Thyroid gland (tissue), 4 donors: ENCODE measurements around the gene ONECUT3.

Experiments used
- POLR2A ChIP-seq, 2 donors: fragments of 450-650 bp; IDR thresholded peaks; one replicate each; pipeline ENCODE4 v1.6.1; 2017; ENCODE audit warnings: antibody characterized with exemption in 2 of 2, mild to moderate bottlenecking in 2 of 2, moderate library complexity in 1 of 2
- TF ChIP-seq, protein P1 (sequence below), 6 experiments: fragments of 200-600 bp in 3 of 6; fragments of 450-650 bp in 3 of 6; sonication (generic) in 3 of 6; IDR thresholded peaks; one replicate each; pipeline ENCODE4 v1.5.1; 2016 to 2019; ENCODE audit warnings: antibody characterized with exemption in 6 of 6, mild to moderate bottlenecking in 2 of 6, inconsistent platforms in 1 of 6, moderate library complexity in 1 of 6

- TF ChIP-seq, protein P1, sequence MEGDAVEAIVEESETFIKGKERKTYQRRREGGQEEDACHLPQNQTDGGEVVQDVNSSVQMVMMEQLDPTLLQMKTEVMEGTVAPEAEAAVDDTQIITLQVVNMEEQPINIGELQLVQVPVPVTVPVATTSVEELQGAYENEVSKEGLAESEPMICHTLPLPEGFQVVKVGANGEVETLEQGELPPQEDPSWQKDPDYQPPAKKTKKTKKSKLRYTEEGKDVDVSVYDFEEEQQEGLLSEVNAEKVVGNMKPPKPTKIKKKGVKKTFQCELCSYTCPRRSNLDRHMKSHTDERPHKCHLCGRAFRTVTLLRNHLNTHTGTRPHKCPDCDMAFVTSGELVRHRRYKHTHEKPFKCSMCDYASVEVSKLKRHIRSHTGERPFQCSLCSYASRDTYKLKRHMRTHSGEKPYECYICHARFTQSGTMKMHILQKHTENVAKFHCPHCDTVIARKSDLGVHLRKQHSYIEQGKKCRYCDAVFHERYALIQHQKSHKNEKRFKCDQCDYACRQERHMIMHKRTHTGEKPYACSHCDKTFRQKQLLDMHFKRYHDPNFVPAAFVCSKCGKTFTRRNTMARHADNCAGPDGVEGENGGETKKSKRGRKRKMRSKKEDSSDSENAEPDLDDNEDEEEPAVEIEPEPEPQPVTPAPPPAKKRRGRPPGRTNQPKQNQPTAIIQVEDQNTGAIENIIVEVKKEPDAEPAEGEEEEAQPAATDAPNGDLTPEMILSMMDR (IDR thresholded peaks at IDR 0.05): no peak
- no peak for TF ChIP-seq POLR2A (IDR thresholded peaks at IDR 0.05)
Measured at GRCh38 chr19:1707240-1707639, 46.1 kb upstream of the ONECUT3 start.
